ENCODE data around the gene SELENOI.

GRCh38 chr2:26317377-26318105 lies 28.4 kb upstream of the SELENOI start:
- TF ChIP-seq YBX1 (IDR thresholded peaks at IDR 0.05) (no peak), CTCF (IDR thresholded peaks at IDR 0.05 in 2 of 3, conservative IDR thresholded peaks at IDR 0.05 in 1 of 3; ENCODE audit: control insufficient read depth in 2 of 3, extremely low read depth in 1 of 3, insufficient read depth in 1 of 3, low read depth in 3 of 3, low read length in 3 of 3) (no peak), TARDBP (IDR thresholded peaks at IDR 0.05; ENCODE audit: borderline replicate concordance) (no peak), EP300 (IDR thresholded peaks at IDR 0.05; ENCODE audit: borderline replicate concordance in 1 of 2, control insufficient read depth in 1 of 2, low read depth in 2 of 2, low read length in 2 of 2) (no peak), RFX5 (IDR thresholded peaks at IDR 0.05; ENCODE audit: low read depth, low read length) (no peak), ATF2 (IDR thresholded peaks at IDR 0.05; ENCODE audit: low read length) (no peak), ESRRA (IDR thresholded peaks at IDR 0.05; ENCODE audit: low read length) (no peak), SIN3A (IDR thresholded peaks at IDR 0.05; ENCODE audit: low read depth, low read length) (no peak), CREB1 (IDR thresholded peaks at IDR 0.05; ENCODE audit: low read depth) (no peak), RAD51 (IDR thresholded peaks at IDR 0.05) (no peak), RELA (IDR thresholded peaks at IDR 0.05; ENCODE audit: borderline replicate concordance, partially characterized antibody) (no peak), FOXK2 (IDR thresholded peaks at IDR 0.05) (no peak), JUND (IDR thresholded peaks at IDR 0.05; ENCODE audit: low read depth, low read length) (no peak)
